Osteocyte (in vitro differentiated cells): ENCODE results near the gene SEH1L. TPM values are rescaled to one million over a fixed set of nuclear protein-coding genes. Genes with fewer than 3 reads are reported as not detected.

Source experiments
- DNase-seq: peaks from one replicate; pipeline ENCODE4 v3.0.0; 2021; ENCODE audit warnings: mixed read lengths; ENCODE audit not compliant: unreplicated experiment; ENCODE audit errors: extremely low spot score
- H3K27ac Mint-ChIP-seq: one replicate; pipeline ENCODE4 v1.8.0; 2021; ENCODE audit warnings: mild to moderate bottlenecking, mixed read lengths; ENCODE audit not compliant: unreplicated experiment
- H3K27me3 Mint-ChIP-seq: one replicate; pipeline ENCODE4 v1.8.0; 2021; ENCODE audit warnings: mixed read lengths; ENCODE audit not compliant: unreplicated experiment
- H3K36me3 Mint-ChIP-seq: one replicate; pipeline ENCODE4 v1.8.0; 2021; ENCODE audit warnings: mixed read lengths; ENCODE audit not compliant: unreplicated experiment
- H3K4me1 Mint-ChIP-seq: one replicate; pipeline ENCODE4 v1.8.0; 2021; ENCODE audit warnings: mixed read lengths; ENCODE audit not compliant: unreplicated experiment
- H3K4me3 Mint-ChIP-seq: one replicate; pipeline ENCODE4 v1.8.0; 2021; ENCODE audit warnings: mild to moderate bottlenecking, moderate library complexity, mixed read lengths; ENCODE audit not compliant: unreplicated experiment
- H3K9me3 Mint-ChIP-seq: one replicate; pipeline ENCODE4 v1.8.0; 2021; ENCODE audit warnings: mixed read lengths; ENCODE audit not compliant: unreplicated experiment
- CTCF ChIP-seq: fragments of 200-600 bp; sonication (generic); IDR thresholded peaks from 2 replicates; pipeline ENCODE4 v1.5.0; 2021; ENCODE audit warnings: antibody characterized with exemption, mild to moderate bottlenecking, moderate library complexity
- total RNA-seq: library from RNA; stranded (reverse); gene quantifications from 2 replicates; pipeline ENCODE4 v1.2.1, GENCODE V29; 2021

SEH1L gene
- total RNA-seq, 1 donor from 2014 or later: 47.5 TPM

- DNase-seq: no peak
- H3K4me3 Mint-ChIP-seq: no peak overlapping the region
- H3K9me3 Mint-ChIP-seq: no peaks in the 10 kb centered on the region
- no peaks in the 10 kb centered on the region for H3K27me3 Mint-ChIP-seq
- H3K27ac Mint-ChIP-seq: no peak overlapping the region
- H3K4me1 Mint-ChIP-seq: peaks cover 13% of the 10 kb centered on the region
- TF ChIP-seq CTCF: no peak
- H3K36me3 Mint-ChIP-seq: no peaks in the 10 kb centered on the region
These were observed 18.2 kb upstream of the SEH1L start for GRCh38 chr18:12929477-12930083.

- Mint-ChIP-seq H3K9me3 (no peaks in the 10 kb centered on the region), H3K36me3 (no peaks in the 10 kb centered on the region), H3K4me1 (peaks cover 11% of the 10 kb centered on the region), H3K4me3 (no peak overlapping the region), H3K27ac (no peak overlapping the region), H3K27me3 (no peaks in the 10 kb centered on the region)
- no peak for TF ChIP-seq CTCF
- DNase-seq: no peak
These were observed 17.4 kb upstream of the SEH1L start for GRCh38 chr18:12930376-12930775.

- DNase-seq: no peak
- Mint-ChIP-seq H3K9me3 (no peaks in the 10 kb centered on the region), H3K27ac (no peak overlapping the region), H3K27me3 (no peaks in the 10 kb centered on the region), H3K36me3 (no peaks in the 10 kb centered on the region), H3K4me1 (peaks cover 11% of the 10 kb centered on the region), H3K4me3 (no peak overlapping the region)
- TF ChIP-seq CTCF: no peak
These were observed 16.9 kb upstream of the SEH1L start for GRCh38 chr18:12930908-12931307.

GRCh38 chr18:12933327-12933726, 14.5 kb upstream of the SEH1L start:
- Mint-ChIP-seq H3K4me1 (peaks cover 5% of the 10 kb centered on the region), H3K27me3 (no peaks in the 10 kb centered on the region), H3K4me3 (no peak overlapping the region), H3K9me3 (no peaks in the 10 kb centered on the region), H3K27ac (no peak overlapping the region), H3K36me3 (no peaks in the 10 kb centered on the region)
- DNase-seq: no peak
- TF ChIP-seq CTCF: no peak

- H3K4me3 Mint-ChIP-seq: no peak overlapping the region
- no peaks in the 10 kb centered on the region for H3K9me3 Mint-ChIP-seq
- no peak overlapping the region for H3K27ac Mint-ChIP-seq
These were observed 13.2 kb upstream of the SEH1L start for GRCh38 chr18:12934454-12935071.

More at GRCh38 chr18:12934454-12935071, 13.2 kb upstream of the SEH1L start:
- H3K27me3 Mint-ChIP-seq: no peaks in the 10 kb centered on the region
- peak; percentile 99 for TF ChIP-seq CTCF
- no peaks in the 10 kb centered on the region for H3K36me3 Mint-ChIP-seq
- peaks cover 5% of the 10 kb centered on the region for H3K4me1 Mint-ChIP-seq
- peak; percentile 91 for DNase-seq
